HepG2 (cell line): ENCODE data around the gene HRH3. TPM values are rescaled to one million over a fixed set of nuclear protein-coding genes. Genes with fewer than 3 reads are reported as not detected.

Experiments
- ATF7-NPFF ChIP-seq: sonication (generic); formaldehyde crosslinking; IDR thresholded peaks from 2 replicates; pipeline ENCODE4 v1.8.1; 2023; ENCODE audit warnings: mild to moderate bottlenecking, low read depth, missing genetic modification reagents, moderate library complexity
- JUN ChIP-seq: sonication (generic); formaldehyde crosslinking; IDR thresholded peaks from 2 replicates; pipeline ENCODE4 v1.4.0; 2020; ENCODE audit warnings: mild to moderate bottlenecking, missing genetic modification reagents
- MXD4 ChIP-seq: IDR thresholded peaks from 2 replicates; pipeline ENCODE4 v1.6.1; 2016; ENCODE audit warnings: mild to moderate bottlenecking, missing biosample characterization, missing genetic modification reagents
- NAIF1 ChIP-seq: sonication (generic); formaldehyde crosslinking; IDR thresholded peaks from 2 replicates; pipeline ENCODE4 v1.5.0; 2020; ENCODE audit warnings: mild to moderate bottlenecking, missing genetic modification reagents, borderline replicate concordance
- NFIB ChIP-seq: sonication (generic); formaldehyde crosslinking; IDR thresholded peaks from 2 replicates; pipeline ENCODE4 v1.9.0; 2021; ENCODE audit warnings: missing genetic modification reagents, mild to moderate bottlenecking, borderline replicate concordance
- NFKBIZ ChIP-seq: IDR thresholded peaks from 2 replicates; pipeline ENCODE4 v1.6.1; 2018; ENCODE audit warnings: missing genetic modification reagents, missing compliant biosample characterization
- SATB2 ChIP-seq: sonication (generic); formaldehyde crosslinking; IDR thresholded peaks from 2 replicates; pipeline ENCODE4 v1.5.0; 2020; ENCODE audit warnings: missing genetic modification reagents
- SIX4 ChIP-seq: sonication (generic); formaldehyde crosslinking; IDR thresholded peaks from 2 replicates; pipeline ENCODE4 v1.4.0; 2020; ENCODE audit warnings: missing genetic modification reagents
- TP53 ChIP-seq: sonication (generic); formaldehyde crosslinking; conservative IDR thresholded peaks from 2 replicates; pipeline ENCODE4 v1.4.0; 2020; ENCODE audit warnings: missing genetic modification reagents
- ZC3H4 ChIP-seq: sonication (generic); formaldehyde crosslinking; IDR thresholded peaks from 2 replicates; pipeline ENCODE4 v1.4.0; 2020; ENCODE audit warnings: missing genetic modification reagents, borderline replicate concordance
- ZNF30 ChIP-seq: sonication (generic); formaldehyde crosslinking; IDR thresholded peaks from 2 replicates; pipeline ENCODE4 v1.5.0; 2020; ENCODE audit warnings: mild to moderate bottlenecking, missing genetic modification reagents
- ZNF331 ChIP-seq: sonication (generic); formaldehyde crosslinking; IDR thresholded peaks from 2 replicates; pipeline ENCODE4 v1.4.0; 2020; ENCODE audit warnings: missing genetic modification reagents
- ZNF83 ChIP-seq: sonication (generic); formaldehyde crosslinking; IDR thresholded peaks from 2 replicates; pipeline ENCODE4 v1.4.0; 2020; ENCODE audit warnings: missing genetic modification reagents, mild to moderate bottlenecking, borderline replicate concordance
- polyA plus RNA-seq, 8 experiments: library from polyadenylated mRNA; depleted of rRNA in 3 of 8; stranded (reverse) in 7 of 8; unstranded in 1 of 8; fragments of >200 nt; fragmentation: Illumina TruSeq in 4 of 8; extraction: Trizol in 4 of 8; gene quantifications; 2 replicates each; pipeline versions ENCODE4 v1.2.1 to v1.2.3, GENCODE V29; 2011 to 2016; ENCODE audit warnings: low read depth in 4 of 8, missing spikeins in 1 of 8, mixed read lengths in 1 of 8; ENCODE audit not compliant: insufficient read depth in 1 of 8
- total RNA-seq, 5 experiments: library from RNA; depleted of rRNA; stranded (reverse); fragments of >200 nt; fragmentation: Illumina TruSeq; extraction: Trizol; gene quantifications; 2 replicates each; pipeline ENCODE4 v1.2.3, GENCODE V29; 2016; ENCODE audit warnings: low read depth in 1 of 5
- TF ChIP-seq, protein P1 (sequence below), 2 experiments: fragments of 450-650 bp in 1 of 2; sonication (generic) in 1 of 2; formaldehyde crosslinking in 1 of 2; IDR thresholded peaks; 2 replicates each; pipeline versions ENCODE4 v1.6.1 to v1.8.0; 2016 to 2022; ENCODE audit warnings: antibody characterized with exemption in 1 of 2, mild to moderate bottlenecking in 1 of 2, missing genetic modification reagents in 1 of 2
- TF ChIP-seq, protein P2 (sequence below): sonication (generic); formaldehyde crosslinking; conservative IDR thresholded peaks from 2 replicates; pipeline ENCODE4 v1.5.0; 2020; ENCODE audit warnings: missing genetic modification reagents
- TF ChIP-seq, protein P3 (sequence below): sonication (generic); formaldehyde crosslinking; IDR thresholded peaks from 2 replicates; pipeline ENCODE4 v1.5.0; 2020; ENCODE audit warnings: missing genetic modification reagents

HRH3 gene
- total and polyA plus RNA-seq, 2 of the 13 experiments (the other 11 are each of a cell fraction or from before 2014, with no cell fraction given): 0.18 TPM; not detected in 1

DNA sequence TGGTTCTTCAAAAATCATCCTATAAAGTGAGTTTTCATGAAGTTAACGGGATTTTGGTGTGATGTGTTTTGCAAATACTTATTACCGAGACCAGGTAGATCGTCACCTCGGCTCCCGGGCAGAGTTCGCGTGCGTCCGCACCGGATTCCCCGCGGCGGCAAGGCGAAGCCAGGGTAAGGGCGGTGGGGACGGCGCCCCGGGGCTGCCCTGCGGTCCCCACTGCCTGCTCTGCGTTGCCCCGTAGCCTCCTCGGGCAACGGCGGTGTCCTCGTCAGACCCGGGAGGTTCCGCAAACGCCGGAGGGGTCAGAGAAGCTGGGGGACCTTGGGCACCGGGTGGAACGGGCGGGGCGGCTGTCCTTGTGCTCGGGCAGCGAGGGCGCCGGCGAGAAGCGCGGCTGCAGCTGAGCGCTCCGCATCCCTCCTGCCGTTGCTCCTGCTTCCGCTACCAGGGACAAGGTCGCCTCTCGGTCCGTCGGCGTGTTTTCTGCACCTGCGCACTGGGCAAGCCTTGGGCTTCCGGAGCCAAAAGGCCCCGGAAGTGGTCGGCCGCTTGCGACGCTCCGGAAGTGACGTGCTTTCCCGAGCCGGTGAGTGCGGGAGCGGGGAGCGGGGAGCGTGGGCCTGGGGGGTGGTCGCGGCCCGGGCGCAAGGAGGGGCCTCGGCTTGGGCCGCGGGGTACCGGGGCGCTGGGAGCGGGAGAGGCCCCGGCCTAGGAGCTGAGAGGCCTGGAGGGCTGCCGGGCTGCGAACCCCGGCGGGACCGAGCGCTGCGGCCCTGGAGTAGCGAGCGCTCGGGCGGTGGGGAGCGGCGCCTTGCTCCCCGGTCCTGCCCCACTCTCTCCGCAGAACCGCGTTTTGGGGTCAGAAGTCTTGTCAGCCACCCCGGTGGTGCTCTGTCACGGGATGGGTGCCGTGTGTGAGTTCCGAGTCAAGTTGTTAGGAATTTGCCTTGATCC lies 37.3 kb downstream of the HRH3 start, which contains the start of gene MTG2 (continued):
- TF ChIP-seq, protein P1, sequence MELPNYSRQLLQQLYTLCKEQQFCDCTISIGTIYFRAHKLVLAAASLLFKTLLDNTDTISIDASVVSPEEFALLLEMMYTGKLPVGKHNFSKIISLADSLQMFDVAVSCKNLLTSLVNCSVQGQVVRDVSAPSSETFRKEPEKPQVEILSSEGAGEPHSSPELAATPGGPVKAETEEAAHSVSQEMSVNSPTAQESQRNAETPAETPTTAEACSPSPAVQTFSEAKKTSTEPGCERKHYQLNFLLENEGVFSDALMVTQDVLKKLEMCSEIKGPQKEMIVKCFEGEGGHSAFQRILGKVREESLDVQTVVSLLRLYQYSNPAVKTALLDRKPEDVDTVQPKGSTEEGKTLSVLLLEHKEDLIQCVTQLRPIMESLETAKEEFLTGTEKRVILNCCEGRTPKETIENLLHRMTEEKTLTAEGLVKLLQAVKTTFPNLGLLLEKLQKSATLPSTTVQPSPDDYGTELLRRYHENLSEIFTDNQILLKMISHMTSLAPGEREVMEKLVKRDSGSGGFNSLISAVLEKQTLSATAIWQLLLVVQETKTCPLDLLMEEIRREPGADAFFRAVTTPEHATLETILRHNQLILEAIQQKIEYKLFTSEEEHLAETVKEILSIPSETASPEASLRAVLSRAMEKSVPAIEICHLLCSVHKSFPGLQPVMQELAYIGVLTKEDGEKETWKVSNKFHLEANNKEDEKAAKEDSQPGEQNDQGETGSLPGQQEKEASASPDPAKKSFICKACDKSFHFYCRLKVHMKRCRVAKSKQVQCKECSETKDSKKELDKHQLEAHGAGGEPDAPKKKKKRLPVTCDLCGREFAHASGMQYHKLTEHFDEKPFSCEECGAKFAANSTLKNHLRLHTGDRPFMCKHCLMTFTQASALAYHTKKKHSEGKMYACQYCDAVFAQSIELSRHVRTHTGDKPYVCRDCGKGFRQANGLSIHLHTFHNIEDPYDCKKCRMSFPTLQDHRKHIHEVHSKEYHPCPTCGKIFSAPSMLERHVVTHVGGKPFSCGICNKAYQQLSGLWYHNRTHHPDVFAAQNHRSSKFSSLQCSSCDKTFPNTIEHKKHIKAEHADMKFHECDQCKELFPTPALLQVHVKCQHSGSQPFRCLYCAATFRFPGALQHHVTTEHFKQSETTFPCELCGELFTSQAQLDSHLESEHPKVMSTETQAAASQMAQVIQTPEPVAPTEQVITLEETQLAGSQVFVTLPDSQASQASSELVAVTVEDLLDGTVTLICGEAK (IDR thresholded peaks at IDR 0.05): peak; percentile 95
- TF ChIP-seq, protein P1 (CRISPR knock-in tag; IDR thresholded peaks at IDR 0.05): peak; percentile 92
- peak; percentile 99 for TF ChIP-seq ATF7-NPFF (CRISPR knock-in tag)
- TF ChIP-seq ZNF83 (CRISPR knock-in tag): peak; percentile 80; the same call in 1 of the 2 replicates
- peak; percentile 47 for TF ChIP-seq SIX4
- peak; percentile 52; the same call in 1 of the 2 replicates for TF ChIP-seq ZC3H4 (CRISPR knock-in tag)
- TF ChIP-seq TP53 (CRISPR knock-in tag): peak; percentile 92
- peak; percentile 63 for TF ChIP-seq JUN (CRISPR knock-in tag)
- TF ChIP-seq ZNF331: peak; percentile 98
- TF ChIP-seq NAIF1: peak; percentile 96
- TF ChIP-seq MXD4 (CRISPR knock-in tag): peak; percentile 97
- TF ChIP-seq, protein P2, sequence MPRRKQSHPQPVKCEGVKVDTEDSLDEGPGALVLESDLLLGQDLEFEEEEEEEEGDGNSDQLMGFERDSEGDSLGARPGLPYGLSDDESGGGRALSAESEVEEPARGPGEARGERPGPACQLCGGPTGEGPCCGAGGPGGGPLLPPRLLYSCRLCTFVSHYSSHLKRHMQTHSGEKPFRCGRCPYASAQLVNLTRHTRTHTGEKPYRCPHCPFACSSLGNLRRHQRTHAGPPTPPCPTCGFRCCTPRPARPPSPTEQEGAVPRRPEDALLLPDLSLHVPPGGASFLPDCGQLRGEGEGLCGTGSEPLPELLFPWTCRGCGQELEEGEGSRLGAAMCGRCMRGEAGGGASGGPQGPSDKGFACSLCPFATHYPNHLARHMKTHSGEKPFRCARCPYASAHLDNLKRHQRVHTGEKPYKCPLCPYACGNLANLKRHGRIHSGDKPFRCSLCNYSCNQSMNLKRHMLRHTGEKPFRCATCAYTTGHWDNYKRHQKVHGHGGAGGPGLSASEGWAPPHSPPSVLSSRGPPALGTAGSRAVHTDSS: peak; percentile 93
- TF ChIP-seq NFIB (CRISPR knock-in tag): no peak
- TF ChIP-seq ZNF30 (CRISPR knock-in tag): peak; percentile 79
- TF ChIP-seq NFKBIZ: peak; percentile 84
- TF ChIP-seq SATB2 (CRISPR knock-in tag): peak; percentile 94
- TF ChIP-seq, protein P3, sequence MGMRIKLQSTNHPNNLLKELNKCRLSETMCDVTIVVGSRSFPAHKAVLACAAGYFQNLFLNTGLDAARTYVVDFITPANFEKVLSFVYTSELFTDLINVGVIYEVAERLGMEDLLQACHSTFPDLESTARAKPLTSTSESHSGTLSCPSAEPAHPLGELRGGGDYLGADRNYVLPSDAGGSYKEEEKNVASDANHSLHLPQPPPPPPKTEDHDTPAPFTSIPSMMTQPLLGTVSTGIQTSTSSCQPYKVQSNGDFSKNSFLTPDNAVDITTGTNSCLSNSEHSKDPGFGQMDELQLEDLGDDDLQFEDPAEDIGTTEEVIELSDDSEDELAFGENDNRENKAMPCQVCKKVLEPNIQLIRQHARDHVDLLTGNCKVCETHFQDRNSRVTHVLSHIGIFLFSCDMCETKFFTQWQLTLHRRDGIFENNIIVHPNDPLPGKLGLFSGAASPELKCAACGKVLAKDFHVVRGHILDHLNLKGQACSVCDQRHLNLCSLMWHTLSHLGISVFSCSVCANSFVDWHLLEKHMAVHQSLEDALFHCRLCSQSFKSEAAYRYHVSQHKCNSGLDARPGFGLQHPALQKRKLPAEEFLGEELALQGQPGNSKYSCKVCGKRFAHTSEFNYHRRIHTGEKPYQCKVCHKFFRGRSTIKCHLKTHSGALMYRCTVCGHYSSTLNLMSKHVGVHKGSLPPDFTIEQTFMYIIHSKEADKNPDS (CRISPR knock-in tag): peak; percentile 86; the same call in 1 of the 2 replicates
